GM21367 (cell line): ENCODE measurements around the gene CCDC3.
"Not testable (repeated sequence)": the region's sequence is repeated elsewhere in the genome, so short reads cannot be mapped to it uniquely, and the experiment has no call there.

Experiments used
- ATAC-seq: cut with Tn5 transposase; IDR thresholded peaks from one replicate; pipeline ENCODE4 v1.9.1; 2021; ENCODE audit not compliant: unreplicated experiment

Gene CCDC3

DNA sequence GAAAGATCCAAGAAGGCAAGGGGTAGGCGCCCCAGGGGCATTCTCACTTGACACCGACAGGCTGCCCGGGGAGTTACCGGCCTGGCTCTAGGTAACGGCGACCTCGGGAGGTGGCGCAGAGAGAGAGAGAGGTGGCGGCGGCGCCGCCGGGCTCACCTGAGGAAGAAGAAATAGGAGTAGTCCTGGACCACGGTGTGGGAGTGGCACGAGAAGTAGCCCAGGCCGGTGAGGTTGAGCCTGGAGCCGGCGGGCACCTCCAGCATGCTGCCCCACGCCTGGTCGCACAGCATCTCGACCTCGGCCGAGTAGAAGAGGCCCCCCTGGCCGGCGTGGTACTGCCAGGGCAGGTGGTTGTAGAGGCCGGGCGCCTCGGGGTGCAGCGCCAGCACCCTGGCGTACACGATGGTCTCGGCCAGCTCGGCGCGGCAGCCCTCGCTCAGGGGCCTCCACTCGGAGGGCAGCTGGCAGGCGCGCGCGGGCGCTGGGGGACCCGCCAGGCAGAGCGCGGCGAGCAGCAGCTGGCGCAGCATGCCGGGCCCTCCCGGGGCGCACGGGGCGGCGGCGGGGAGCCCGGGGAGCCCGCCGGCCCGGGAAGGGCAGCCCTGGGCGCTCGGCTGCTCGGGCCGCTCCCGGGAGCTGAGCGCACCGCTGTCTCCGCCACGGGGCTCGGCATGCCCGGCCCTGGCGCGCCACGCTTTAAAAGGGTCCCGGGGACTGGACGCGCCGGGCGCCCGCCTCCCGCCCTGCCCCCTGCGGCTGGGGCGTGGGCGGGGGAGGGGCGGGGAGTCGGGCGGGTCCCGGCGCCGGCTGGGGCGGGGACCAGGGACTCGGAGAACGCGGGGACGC, at the start of gene CCDC3:
Gene CCDC3, minus strand, starts transcription at position 673 of the 846 bp plus-strand sequence. Its CDS starts 143 bp downstream, at position 530.
- no peak for ATAC-seq

DNA sequence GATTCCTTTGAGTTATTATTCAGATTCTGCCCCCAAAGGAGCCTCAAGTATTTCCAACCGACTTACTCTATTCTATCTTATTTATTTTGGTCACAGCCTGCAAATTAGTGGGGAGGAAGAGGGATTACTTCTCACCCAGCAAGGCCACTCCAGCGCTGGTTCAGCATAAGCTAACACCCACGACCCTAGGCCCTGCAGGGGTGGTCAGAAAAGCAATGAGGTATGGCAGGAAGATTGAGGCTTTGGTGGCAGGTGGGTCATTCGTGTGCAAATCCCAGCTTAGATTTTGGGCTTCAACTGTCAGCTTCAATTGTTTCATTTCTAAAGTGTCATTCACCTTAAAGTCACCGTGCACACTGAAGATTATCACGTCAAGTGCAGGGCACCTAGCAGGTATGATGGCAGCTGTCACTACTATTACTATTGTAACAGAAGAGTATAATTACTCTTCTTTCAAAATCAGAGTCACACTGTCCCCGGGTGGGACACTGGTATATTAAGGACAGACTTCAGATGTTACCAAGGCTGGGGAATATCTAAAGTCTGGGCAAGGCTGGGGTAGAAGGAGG, 49.7 kb upstream of the CCDC3 start:
- ATAC-seq: no peak

DNA sequence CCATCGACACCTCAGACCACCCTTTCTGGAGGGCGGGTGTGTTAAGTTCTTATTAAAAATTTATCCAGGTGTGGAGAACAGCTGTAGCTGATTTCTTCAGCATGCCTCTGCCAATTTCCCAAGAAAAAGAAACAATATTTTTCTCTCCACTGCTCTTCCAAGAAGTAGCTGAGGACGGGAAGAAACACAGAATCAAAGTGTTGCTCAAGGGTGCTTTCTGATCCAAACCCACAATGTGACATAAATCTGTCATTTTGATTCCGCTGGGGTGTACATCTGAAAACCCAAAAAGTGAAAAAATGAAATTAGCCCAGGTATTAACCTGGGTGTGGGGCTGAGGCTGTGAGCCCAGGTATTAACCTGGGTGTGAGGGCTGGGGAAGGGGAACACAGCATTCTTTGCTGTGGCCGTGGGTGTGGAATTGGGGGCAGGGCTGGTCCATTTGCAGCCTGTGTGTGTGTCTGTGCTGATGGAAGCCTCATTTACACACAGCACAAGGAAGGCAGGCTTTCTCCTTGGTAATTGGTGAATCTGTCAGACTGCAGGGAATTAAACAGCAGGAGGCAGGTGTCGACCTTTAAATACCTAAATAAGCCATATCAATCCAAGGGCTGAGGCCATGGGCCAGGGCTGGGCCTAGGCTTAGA, 48.4 kb upstream of the CCDC3 start:
- ATAC-seq: no peak

DNA sequence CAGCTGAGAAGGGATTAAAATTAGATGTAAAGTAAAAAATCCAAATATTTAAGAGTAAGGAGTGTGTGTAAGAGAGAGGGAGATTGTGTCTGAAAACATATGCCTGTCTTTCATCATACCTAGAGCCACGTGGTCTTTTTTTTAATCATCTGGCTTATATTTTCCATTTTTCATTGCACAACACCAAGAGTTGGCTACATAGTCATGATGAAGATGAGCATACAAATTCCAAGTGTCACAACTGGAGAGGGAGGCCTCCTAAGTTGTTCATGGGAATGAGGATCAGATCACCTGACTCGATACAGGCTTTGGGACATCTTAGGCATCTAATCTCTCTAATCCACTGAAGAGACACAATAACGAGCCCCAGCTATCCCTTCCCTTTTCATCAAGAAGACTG, 47.2 kb upstream of the CCDC3 start:
- no peak for ATAC-seq

DNA sequence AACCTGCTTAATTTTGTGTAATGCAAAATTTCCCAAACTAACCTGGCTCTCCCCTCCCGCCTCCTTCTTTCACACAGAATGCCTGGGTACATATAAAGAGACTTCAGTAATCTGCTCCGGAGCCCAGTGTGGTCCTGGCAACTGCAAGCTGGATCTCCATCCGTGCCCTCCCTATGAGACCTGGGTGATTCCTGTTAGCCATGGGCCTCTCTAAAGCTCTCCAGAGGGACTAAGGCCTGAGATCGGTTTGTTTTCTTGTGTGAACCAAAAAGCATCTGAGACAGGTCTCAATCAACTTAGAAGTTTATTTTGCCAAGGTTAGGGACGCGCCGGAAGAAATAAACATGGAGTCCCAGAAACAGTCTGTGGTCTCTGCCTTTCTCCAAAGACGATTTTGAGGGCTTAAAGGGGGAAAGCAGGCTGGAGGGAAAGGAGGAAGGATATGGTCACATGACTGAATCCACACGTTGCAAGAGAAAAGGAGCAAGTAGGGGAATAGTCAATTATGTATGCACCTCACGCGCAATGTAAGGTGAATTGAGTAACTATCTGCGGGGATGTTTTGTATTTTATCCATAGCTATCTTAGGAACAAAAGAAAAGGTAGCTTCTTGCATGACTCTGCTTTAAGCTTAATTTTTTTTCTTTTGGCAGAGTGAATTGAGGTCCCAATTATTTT, 46.2 kb upstream of the CCDC3 start:
- no peak for ATAC-seq

DNA sequence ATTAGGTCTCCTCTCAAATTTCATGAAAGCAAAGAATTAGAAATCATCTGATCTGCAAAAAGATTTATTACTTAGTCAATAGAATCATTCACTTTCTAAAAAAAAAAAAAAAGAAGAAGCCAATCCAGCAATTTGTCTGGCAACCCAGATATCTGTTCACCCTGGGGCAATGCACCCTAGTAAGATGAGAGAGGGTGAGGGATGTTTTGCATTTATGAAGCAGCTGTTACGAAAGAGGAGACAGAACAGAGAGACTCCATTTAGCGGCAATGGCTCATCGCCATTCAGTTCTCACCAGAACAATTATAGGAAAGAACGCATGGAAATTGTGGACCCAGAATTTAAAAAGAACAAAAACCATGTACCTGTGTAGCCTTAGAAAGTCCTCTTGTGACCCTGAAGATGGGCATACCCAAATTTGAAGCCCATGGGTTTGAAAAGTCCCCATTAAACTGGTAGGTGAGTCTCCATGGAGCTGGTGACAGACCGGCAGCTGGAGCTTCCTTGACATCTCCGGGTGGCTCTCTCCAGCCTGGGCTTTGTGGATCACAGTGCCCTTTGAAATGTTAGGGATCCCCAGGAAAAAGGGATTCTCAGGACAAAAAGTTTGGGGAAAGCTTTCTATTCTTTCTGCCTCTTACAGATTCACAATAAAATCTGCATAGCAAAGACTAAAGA, 45.5 kb upstream of the CCDC3 start:
- no peak for ATAC-seq

DNA sequence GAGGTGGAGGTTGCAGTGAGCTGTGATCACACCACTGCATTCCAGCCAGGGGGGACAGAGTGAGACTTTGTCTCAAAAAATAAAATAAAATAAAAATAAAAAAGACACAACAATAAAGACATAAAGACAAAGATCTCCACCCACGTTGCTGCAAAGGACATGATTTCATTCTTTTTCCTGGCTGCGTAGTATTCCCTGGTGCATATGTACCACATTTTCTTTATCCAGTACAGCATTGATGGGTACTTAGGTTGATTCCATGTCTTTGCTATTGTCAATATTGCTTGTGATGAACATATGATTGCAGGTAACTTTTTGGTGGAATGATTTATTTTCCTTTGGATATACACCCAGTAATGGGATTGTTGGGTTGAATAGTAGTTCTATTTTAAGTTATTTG, 42.0 kb upstream of the CCDC3 start:
- ATAC-seq: no peak

DNA sequence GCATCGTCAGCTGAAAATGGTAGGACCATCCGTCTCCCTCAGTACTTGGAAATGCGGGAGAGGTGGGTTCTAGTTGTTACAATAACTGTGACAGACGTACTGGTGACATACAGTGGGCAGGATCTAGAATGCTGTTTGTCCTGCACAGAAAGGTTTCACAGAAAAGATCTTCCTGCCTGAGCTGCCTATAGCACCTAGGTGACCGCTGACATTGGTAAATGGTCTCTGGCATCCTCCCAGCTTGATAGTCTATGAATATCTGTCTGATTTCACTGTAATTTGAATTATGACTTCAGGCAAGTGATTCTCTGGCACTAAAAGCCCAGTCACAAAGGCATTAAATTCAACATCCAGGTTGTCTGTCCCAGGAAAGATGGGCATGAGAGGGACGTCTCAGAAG, 38.2 kb upstream of the CCDC3 start:
- ATAC-seq: no peak

DNA sequence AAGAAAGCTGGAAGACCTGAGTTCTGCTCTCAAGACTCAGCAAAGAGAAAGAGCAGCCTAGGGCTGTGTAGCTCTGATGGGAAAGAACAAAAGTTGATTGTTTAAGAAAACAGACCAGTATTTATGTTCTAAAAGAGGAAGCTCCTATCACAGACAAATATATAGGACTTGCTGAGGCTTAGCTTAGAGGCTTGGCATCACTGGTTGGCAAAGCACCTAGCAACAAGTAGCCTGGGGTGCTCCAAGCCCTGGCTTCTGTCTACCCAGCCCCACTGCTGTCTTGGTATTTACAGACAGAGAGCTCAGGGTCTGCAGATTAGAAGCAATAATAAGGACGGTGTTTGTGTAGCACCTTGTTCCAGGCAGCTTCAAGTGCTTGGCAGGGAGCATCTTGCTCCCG, 36.9 kb upstream of the CCDC3 start:
- no peak for ATAC-seq

DNA sequence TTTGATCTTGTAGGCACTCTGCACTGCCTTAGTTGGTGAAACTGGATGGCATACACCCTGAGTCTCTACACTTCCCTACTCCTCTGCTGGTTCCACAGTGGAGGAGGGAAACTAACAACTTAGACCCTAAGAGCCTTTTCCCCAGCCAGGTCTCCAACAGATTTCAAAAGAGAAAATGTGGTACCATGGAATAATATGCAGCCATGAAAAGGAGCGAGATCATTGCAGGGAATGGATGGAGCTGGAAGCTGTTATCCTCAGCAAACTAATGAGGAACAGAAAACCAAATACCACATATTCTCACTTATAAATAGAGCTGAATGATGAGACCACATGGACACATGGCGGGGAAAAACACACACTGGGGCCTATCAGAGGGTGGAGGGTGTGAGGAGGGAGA, 36.3 kb upstream of the CCDC3 start:
- no peak for ATAC-seq

DNA sequence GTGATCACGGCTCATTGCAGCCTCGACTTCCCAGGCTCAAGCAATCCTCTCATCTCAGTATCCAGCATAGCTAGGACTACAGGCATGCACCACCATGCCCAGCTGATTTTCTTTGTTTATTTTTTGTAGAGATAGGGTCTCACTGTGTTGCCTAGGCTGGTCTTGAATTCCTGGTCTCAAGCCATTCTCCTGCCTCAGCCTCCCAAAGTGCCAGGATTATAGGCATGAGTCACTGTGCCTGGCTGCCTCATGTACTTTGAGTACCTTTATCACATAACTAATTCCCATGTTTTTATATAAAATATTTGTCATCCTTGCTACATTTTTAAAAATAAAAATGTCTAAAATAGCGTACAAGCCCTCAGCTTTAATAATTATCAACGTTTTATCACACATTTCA, 35.3 kb upstream of the CCDC3 start:
- no peak for ATAC-seq

DNA sequence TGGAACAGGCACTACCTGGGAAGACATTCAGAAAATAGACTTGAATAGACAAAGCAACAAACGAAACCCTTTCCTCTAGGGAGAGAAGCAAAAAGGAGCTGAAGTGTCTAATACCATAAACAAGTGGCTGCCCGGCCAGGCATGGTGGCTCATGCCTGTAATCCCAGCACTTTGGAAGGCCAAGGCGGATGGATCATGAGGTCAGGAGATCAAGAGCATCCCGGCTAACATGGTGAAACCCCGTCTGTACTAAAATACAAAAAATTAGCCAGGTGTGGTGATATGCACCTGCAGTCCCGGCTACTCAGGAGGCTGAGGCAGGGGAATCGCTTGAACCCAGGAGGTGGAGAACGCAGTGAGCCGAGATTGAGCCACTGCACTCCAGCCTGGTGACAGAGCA, 34.2 kb upstream of the CCDC3 start:
- ATAC-seq: not testable (repeated sequence)

DNA sequence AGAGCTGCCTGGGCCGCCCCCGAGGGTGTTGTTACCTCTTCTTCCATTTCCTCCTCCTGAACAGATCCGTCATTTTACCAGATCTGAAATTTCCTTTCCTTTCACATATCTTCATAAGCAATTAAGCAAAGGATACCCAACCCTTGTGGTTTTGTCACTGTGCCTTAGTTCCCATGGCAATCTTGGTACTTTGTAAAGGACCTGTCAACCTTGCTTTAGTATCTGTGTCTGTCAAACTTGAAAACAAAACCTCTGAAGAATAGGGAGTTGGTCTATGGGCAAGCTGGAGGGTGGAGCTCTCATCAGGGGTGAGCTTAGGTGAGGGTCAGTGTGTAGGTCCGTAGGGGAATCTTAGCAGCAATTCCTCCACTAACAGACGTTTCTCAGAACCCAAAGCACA, 25.4 kb upstream of the CCDC3 start:
- ATAC-seq: no peak

DNA sequence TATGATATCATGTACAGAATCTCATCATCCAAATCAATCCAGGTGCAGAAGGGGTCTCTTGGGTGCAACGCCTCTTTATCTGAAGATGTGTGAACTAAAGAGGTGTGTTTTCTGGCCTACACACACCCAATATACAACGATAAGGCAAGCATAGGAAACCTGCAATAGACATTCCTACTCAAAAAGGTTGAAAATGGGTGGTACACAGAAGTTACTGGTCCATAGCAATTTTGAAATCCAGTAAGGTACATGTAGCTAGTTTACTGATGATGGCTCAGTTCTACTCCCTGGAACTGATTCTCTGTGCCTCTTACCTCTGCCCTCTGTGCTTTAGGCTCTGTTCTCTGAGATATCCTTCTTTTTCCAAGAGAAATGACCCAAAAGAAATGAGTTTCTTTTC, 22.2 kb upstream of the CCDC3 start:
- ATAC-seq: no peak

DNA sequence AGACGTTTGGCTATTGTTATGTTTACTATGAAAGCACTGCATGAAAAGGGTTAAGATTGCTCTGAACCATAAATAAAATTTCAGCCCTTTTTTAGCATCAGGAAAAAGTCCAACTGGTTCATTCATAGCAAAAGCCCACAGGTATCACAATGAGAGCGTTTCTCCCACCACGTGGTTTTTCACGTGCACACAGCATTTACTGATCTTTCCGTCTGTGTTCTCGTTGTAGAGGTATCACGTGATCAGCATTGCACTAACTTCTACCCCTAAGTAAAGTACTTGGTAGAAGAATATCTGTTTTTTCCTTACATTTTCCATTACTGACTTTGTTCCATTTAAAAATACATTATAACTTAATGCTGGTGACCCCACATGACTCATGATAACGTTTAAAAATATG, 17.8 kb upstream of the CCDC3 start:
- ATAC-seq: no peak

DNA sequence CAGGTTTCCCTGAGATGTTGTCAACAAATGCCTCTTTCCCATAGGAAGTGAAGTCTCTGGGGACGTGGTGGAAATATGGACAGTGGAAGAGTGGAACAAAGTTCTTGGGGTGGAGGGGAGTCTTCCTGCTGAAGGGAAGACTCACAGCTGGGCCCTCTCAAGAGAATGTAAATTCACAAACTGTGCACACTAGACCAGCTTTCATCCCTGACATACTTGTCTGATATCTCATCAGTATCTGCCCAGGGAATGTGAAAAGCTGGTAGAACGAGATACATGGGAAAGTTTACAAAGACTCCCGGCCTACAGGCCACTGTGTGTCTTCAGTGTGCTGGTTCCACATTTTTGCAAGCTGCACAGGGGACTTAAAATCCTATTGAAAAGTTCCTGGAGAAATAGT, 16.7 kb upstream of the CCDC3 start:
- ATAC-seq: no peak

DNA sequence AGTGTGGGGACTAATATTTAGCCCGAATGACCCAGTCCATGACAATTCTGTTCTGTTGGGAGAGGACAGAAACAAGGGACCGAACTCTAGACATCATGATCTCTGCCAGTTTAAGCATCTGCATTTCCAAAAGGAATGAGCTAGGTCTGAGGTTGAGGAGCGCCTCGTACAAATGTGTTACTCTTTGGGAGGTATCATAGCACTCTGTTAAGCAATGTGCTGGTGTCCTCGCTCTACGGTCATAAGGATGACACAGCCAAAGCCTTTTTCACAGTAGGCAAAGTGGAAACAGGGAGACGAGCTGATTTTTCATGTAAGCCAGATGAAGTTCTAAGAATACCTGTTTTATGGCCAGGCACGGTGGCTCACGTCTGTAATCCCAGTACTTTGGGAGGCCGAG, 15.4 kb upstream of the CCDC3 start:
- no peak for ATAC-seq

DNA sequence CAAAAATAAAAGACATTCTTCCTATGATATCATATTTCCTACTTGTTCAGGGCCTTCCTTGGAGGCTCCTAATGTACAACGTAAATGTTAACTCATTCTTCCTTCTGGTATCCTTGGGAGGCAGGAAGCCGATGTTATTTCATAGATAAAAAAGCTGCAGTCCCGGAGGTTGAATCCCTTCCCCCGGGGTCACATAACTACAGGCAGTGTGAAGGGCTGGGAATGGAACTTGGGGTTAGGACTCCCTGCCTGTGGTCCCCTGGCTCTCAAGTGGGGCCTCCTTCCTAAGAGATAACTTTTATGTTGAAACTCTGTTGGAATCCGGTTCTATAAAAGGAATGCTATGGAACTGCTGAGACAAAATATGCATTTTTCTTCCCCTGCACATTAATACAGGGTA, 14.9 kb upstream of the CCDC3 start:
- no peak for ATAC-seq

DNA sequence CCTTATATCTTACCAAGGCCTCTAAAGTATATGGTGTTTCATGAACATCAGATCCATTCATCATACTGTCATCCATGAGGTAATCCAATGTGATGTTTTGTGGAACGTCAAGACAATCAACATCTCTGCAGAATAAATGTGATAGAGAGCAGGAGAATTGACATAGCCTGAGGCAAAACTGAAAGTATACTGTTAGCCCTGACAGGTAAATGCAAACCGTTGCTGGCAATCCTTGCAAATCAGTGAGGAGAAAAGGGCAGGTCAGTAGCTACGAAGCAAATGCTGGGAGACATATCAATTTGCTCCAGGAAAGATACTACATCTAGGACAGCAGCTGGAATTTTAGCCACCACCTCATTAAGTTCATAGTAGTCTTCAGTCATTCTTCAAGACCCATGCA, 4.5 kb upstream of the CCDC3 start:
- ATAC-seq: no peak

DNA sequence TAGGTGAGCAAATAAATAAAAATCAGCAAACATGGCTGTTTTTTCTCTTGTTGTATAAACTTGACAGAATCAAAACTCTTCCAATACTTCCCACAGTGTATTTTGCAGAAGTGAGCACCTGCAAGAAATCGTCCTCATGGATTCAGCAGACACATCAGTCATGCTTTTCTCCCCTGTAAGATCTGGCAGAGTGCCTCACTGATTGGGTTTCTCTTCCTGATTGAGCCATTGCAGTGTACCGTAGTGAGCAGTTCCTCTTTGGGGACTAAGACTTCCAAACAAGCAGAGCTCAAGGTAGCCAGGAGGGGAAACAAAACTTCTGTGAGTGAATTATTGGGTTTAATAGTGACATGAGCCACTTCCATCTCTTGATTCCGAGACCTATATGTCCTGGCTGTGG, 2.2 kb upstream of the CCDC3 start:
- ATAC-seq: no peak

DNA sequence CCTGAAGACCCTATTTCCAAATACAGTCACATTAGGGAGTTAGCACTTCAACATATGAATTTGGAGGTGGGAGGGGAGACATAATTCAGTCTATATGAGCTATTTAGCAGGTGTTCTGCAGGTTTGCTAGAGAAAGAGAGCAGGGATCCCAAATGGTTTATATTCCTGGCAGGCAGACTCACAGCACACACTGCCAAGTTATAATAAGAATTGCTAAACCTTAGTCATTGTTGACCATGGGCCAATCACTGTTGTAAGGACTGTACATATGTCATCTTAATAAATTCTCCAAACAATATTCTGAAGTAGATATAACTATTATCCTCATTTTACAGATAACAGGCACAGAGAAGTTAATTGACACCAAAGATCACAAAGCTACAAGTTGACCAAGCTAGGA, 1.5 kb upstream of the CCDC3 start:
- ATAC-seq: no peak
